K562 (cell line): Measurements from ENCODE around the gene CLEC1A. TPM values are rescaled to one million over a fixed set of nuclear protein-coding genes. Genes with fewer than 3 reads are reported as not detected.

Experiments used
- ATAC-seq: fragments of 200-7000 bp; cut with Tn5 transposase; 3 replicates; pipeline ENCODE4 v1.9.1; 2020; ENCODE audit warnings: moderate library complexity
- BruUV-seq: library from RNA; stranded (reverse); fragments of 400-500 nt; replicated peaks from 2 replicates; lab custom pipeline; 2021; lab: Mats Ljungman, UMichigan
- CTCF ChIA-PET: fragments of 300-600 bp; formaldehyde crosslinking; extraction: SDS; loops from one replicate; lab custom pipeline; 2021; ENCODE audit warnings: low intra/inter-chr PET ratio; lab: Yijun Ruan, JAX
- POLR2A ChIA-PET: fragments of 300-600, 350-650 bp; sonication (Branson Sonifier 250); formaldehyde crosslinking; extraction: SDS; loops from one replicate; lab custom pipeline; 2021; ENCODE audit warnings: antibody characterized with exemption, inconsistent platforms; lab: Yijun Ruan, JAX
- DNase-seq, 4 experiments: peaks; one replicate each; pipeline versions ENCODE4 v3.0.0 to v3.0.0-alpha.2; 2011 to 2018; ENCODE audit warnings: low spot score in 3 of 4, mixed read lengths in 3 of 4; ENCODE audit errors: extremely low read depth in 1 of 4
- FAIRE-seq: peaks from 2 replicates; lab custom pipeline; 2011; peaks lifted over from hg19 to GRCh38; lab: Jason Lieb, UNC
- H2AFZ ChIP-seq: 2 replicates; pipeline ENCODE4 v1.6.0; 2011; ENCODE audit warnings: low read depth, low read length, control low read depth, inconsistent platforms
- H3K27ac ChIP-seq: fragments of 200-600 bp; 3 replicates; pipeline ENCODE4 v1.8.0; 2011; ENCODE audit warnings: low read depth, mild to moderate bottlenecking, control low read depth, inconsistent platforms, low read length, moderate library complexity, mixed read lengths; ENCODE audit errors: extremely low read depth
- H3K27me3 ChIP-seq, 2 experiments: fragments of 300-600 bp in 1 of 2; 2 replicates in 1 of 2; 3 replicates in 1 of 2; pipeline versions ENCODE4 v1.6.0 to v1.8.0; 2011; ENCODE audit warnings: inconsistent platforms in 2 of 2, low read length in 2 of 2, mild to moderate bottlenecking in 1 of 2, mixed read lengths in 1 of 2, moderate library complexity in 1 of 2; ENCODE audit not compliant: control insufficient read depth in 2 of 2, insufficient read depth in 2 of 2
- H3K36me3 ChIP-seq: fragments of 300-600 bp; 3 replicates; pipeline ENCODE4 v1.8.0; 2011; ENCODE audit warnings: mild to moderate bottlenecking, low read length, inconsistent platforms; ENCODE audit not compliant: control insufficient read depth, insufficient read depth
- H3K4me1 ChIP-seq, 2 experiments: fragments of 200-600 bp in 1 of 2; replicated peaks in 1 of 2; 2 replicates in 1 of 2; 3 replicates in 1 of 2; pipeline versions ENCODE4 v1.5.1 to v1.8.0; 2011; ENCODE audit warnings: inconsistent platforms in 2 of 2, low read length in 2 of 2, mild to moderate bottlenecking in 1 of 2, mixed read lengths in 1 of 2, moderate library complexity in 1 of 2; ENCODE audit not compliant: control insufficient read depth in 2 of 2, insufficient read depth in 2 of 2
- H3K4me2 ChIP-seq: 2 replicates; pipeline ENCODE4 v1.6.1; 2011; ENCODE audit warnings: low read length, control low read depth, inconsistent platforms, mixed read lengths; ENCODE audit not compliant: insufficient read depth
- H3K4me3 ChIP-seq: fragments of 200-600 bp; sonication (generic), shearing (Covaris generic); 2 replicates; pipeline ENCODE4 v1.5.1; 2016; ENCODE audit warnings: control low read depth, inconsistent platforms
- H3K79me2 ChIP-seq: fragments of 200-600 bp; 3 replicates; pipeline ENCODE4 v1.8.0; 2011; ENCODE audit warnings: low read length, inconsistent platforms; ENCODE audit not compliant: control insufficient read depth, insufficient read depth
- H3K9ac ChIP-seq, 2 experiments: 2 replicates each; pipeline versions ENCODE4 v1.6.0 to v1.6.1; 2011; ENCODE audit warnings: low read depth in 2 of 2, low read length in 2 of 2, control low read depth in 1 of 2, inconsistent platforms in 1 of 2, mild to moderate bottlenecking in 1 of 2, mixed read lengths in 1 of 2; ENCODE audit not compliant: insufficient read depth in 1 of 2
- H3K9me1 ChIP-seq: one replicate; pipeline ENCODE4 v1.6.0; 2011; ENCODE audit warnings: inconsistent platforms, mild to moderate bottlenecking, low read length, moderate library complexity; ENCODE audit not compliant: control insufficient read depth, insufficient read depth
- H3K9me3 ChIP-seq: replicated peaks from 2 replicates; pipeline ENCODE4 v1.5.1; 2011; ENCODE audit warnings: low read depth, low read length, inconsistent platforms; ENCODE audit not compliant: control insufficient read depth, insufficient read depth
- H4K20me1 ChIP-seq: replicated peaks from 2 replicates; pipeline ENCODE4 v1.6.1; 2011; ENCODE audit warnings: low read length, inconsistent platforms, mixed read lengths; ENCODE audit not compliant: control insufficient read depth, insufficient read depth
- CEBPZ ChIP-seq: fragments of 150-350 bp; IDR thresholded peaks from 2 replicates; pipeline ENCODE4 v1.6.1; 2014; ENCODE audit warnings: low read depth, mild to moderate bottlenecking, low read length, borderline replicate concordance
- CHD4 ChIP-seq: fragments of 200-600 bp; sonication (generic); IDR thresholded peaks from 3 replicates; pipeline ENCODE4 v1.6.1; 2012; ENCODE audit warnings: low read depth, mild to moderate bottlenecking, mixed read lengths, low read length, inconsistent platforms; ENCODE audit not compliant: insufficient read depth, insufficient replicate concordance, poor library complexity, severe bottlenecking
- HDAC6 ChIP-seq: IDR thresholded peaks from 2 replicates; pipeline ENCODE4 v1.6.1; 2012; ENCODE audit warnings: low read depth, mild to moderate bottlenecking, control low read depth, inconsistent platforms, low read length, moderate library complexity
- NR2C2 ChIP-seq, 2 experiments: fragments of 200-800 bp in 1 of 2; sonication (Bioruptor generic) in 1 of 2; sonication (generic) in 1 of 2; formaldehyde crosslinking in 1 of 2; IDR thresholded peaks; 2 replicates each; pipeline versions ENCODE4 v1.6.1 to v1.8.0; 2016 to 2022; ENCODE audit warnings: mild to moderate bottlenecking in 1 of 2, missing compliant biosample characterization in 1 of 2, missing genetic modification characterization in 1 of 2, missing genetic modification reagents in 1 of 2
- PML ChIP-seq: IDR thresholded peaks from 2 replicates; pipeline ENCODE4 v1.6.1; 2012; ENCODE audit warnings: low read length, inconsistent platforms
- ZBTB49 ChIP-seq: sonication (generic); formaldehyde crosslinking; IDR thresholded peaks from 2 replicates; pipeline ENCODE4 v1.8.0; 2022; ENCODE audit warnings: missing genetic modification reagents, mild to moderate bottlenecking, borderline replicate concordance
- ZNF696 ChIP-seq: fragments of 250-450 bp; sonication (Bioruptor Pico); conservative IDR thresholded peaks from 2 replicates; pipeline ENCODE4 v1.4.0; 2020; ENCODE audit warnings: mild to moderate bottlenecking, moderate library complexity
- ZNF830 ChIP-seq: fragments of 250-450 bp; sonication (Bioruptor Pico); IDR thresholded peaks from 2 replicates; pipeline ENCODE4 v1.5.0; 2021; ENCODE audit warnings: mild to moderate bottlenecking
- WGBS: fragments of 100-300 bp; shearing (Covaris generic); methylation state at CpG from one replicate; pipeline ENCODE4 v1.1.6; 2016; ENCODE audit warnings: low coverage, mixed read lengths; ENCODE audit not compliant: insufficient coverage; ENCODE audit errors: missing lambda C conversion rate; 5-methylcytosine and 5-hydroxymethylcytosine counted together
- in situ Hi-C: fragments of 300-500 bp; cut with MboI; formaldehyde crosslinking; loops from 4 replicates; pipeline ENCODE4 v1.15.0; 2018; ENCODE audit warnings: inconsistent platforms, mixed read lengths
- intact Hi-C: fragments of 100-400 bp; cut with micrococcal nuclease; formaldehyde crosslinking; loops from 2 replicates; pipeline ENCODE4 v1.14.2; 2022
- polyA plus RNA-seq, 8 experiments: library from polyadenylated mRNA; depleted of rRNA in 4 of 8; stranded (reverse) in 5 of 8; unstranded in 3 of 8; fragments of >200 nt; fragmentation: Nextera tagmentation in 2 of 8; fragmentation: Illumina TruSeq in 1 of 8; extraction: Ambion mirVana in 2 of 8; extraction: Trizol in 1 of 8; gene quantifications; 2 replicates each; pipeline versions ENCODE4 v1.2.1 to v1.2.3, GENCODE V29; 2011 to 2014; ENCODE audit warnings: inconsistent platforms in 1 of 8, missing spikeins in 1 of 8
- total RNA-seq, 7 experiments: library from RNA; depleted of rRNA in 6 of 7; stranded (reverse); fragments of >200 nt in 6 of 7; fragmentation: Illumina TruSeq in 2 of 7; extraction: Trizol in 2 of 7; gene quantifications; 2 replicates each; pipeline versions ENCODE4 v1.2.1 to v1.2.3, GENCODE V29; 2011 to 2021; ENCODE audit warnings: low replicate concordance in 1 of 7
- TF ChIP-seq, protein P1 (sequence below): fragments of 450-650 bp; formaldehyde crosslinking; IDR thresholded peaks from 2 replicates; pipeline ENCODE4 v1.4.0; 2022; ENCODE audit warnings: missing genetic modification characterization

The CLEC1A gene
- total and polyA plus RNA-seq, 9 of the 15 experiments (the other 6 are each of a cell fraction or from before 2014, with no cell fraction given): 0.04 TPM; not detected in 8

DNA sequence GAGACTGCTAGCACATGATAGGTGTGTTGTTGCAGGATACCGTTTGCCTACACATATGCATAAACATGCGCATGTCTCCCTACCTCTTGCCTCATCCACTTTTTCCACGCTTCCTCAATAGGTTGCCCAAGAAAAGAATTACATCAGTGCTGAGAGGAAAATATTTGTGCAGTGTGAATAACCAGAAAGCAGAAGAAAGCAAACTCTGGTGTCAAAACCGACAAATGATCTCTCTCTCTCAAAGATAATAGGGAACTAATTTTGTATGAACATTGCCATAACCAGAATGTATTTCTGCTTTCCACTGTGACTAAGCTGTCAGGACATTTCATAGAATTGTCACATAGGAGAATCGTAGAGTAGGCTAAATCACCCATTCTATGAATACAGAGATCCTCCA lies 29.9 kb upstream of the CLEC1A start:
- H3K4me3 ChIP-seq: no peak overlapping the region
- no peak overlapping the region for H2AFZ ChIP-seq
- TF ChIP-seq ZNF830 (CRISPR knock-in tag) (no peak), CEBPZ (no peak), ZNF696 (CRISPR knock-in tag) (no peak), ZBTB49 (no peak), NR2C2 (CRISPR knock-in tag; IDR thresholded peaks at IDR 0.05) (no peak), NR2C2 (tag; IDR thresholded peaks at IDR 0.05) (no peak), PML (no peak), HDAC6 (no peak), CHD4 (no peak)
- TF ChIP-seq, protein P1, sequence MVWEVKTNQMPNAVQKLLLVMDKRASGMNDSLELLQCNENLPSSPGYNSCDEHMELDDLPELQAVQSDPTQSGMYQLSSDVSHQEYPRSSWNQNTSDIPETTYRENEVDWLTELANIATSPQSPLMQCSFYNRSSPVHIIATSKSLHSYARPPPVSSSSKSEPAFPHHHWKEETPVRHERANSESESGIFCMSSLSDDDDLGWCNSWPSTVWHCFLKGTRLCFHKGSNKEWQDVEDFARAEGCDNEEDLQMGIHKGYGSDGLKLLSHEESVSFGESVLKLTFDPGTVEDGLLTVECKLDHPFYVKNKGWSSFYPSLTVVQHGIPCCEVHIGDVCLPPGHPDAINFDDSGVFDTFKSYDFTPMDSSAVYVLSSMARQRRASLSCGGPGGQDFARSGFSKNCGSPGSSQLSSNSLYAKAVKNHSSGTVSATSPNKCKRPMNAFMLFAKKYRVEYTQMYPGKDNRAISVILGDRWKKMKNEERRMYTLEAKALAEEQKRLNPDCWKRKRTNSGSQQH (CRISPR knock-in tag): no peak
- TF ChIP-seq, all 486 proteins: peak for 0
- in situ Hi-C loops: loop anchor here (25.0 kb wide), 1 partner anchor 316 kb away; no protein-coding TSS in a partner anchor
- Histone ChIP-seq H3K4me1 (no peaks in the 10 kb centered on the region), H4K20me1 (no peaks in the 10 kb centered on the region), H3K79me2 (no peaks in the 10 kb centered on the region), H3K27ac (no peak overlapping the region), H3K9me3 (no peaks in the 10 kb centered on the region), H3K9me1 (no peaks in the 10 kb centered on the region), H3K4me2 (no peak overlapping the region), H3K36me3 (no peaks in the 10 kb centered on the region), H3K27me3 (no peaks in the 10 kb centered on the region; a peak in 1 of 5 replicates), H3K9ac (no peak overlapping the region)
- POLR2A ChIA-PET: no interaction called here
- CTCF ChIA-PET: no interaction called here
- DNase-seq (no peak), FAIRE-seq (no peak), ATAC-seq (no peak)
- WGBS: 9% methylated on average over 5 of the region's 5 CpGs
- no TSS peak for BruUV-seq
- intact Hi-C loops: no loop called here
